ENCODE measurements around the gene RRBP1.

Gene RRBP1

DNA sequence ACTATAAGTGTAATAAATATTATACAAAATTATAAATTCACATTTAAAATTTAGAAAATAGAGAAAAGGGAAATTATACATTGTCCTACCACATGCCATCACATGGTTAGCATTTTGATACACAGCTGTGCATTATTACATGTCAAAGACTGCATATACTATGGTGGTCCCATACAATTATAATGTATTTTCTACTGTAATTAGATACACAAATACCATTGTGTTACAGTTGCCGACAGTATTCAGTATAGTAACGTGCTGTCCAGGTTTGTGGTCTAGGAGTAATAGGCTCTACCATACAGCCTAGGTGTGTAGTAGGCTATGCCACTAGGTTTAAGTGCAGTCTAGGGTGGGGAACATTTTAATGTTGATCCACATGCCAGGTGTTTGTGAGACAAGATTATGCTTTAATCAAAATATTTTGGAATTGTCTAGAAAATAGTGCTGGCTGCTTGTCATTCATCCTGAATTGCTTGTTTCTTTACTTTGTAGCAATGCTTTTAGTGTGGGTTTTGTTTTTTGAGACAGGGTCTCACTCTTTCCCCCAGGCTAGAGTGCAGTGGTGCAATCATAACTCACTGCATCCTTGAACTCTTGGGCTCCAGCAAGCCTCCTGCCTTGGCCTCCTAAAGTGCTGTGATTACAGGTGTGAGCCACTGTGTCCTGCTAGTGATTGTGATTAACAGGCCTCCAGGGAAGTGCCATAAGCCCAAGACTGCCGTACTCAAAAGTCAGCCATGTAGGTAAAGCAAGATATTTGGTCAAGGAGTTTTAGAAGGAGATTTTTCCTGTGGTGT is 73.1 kb downstream of the RRBP1 start:
- no peak for DNase-seq

DNA sequence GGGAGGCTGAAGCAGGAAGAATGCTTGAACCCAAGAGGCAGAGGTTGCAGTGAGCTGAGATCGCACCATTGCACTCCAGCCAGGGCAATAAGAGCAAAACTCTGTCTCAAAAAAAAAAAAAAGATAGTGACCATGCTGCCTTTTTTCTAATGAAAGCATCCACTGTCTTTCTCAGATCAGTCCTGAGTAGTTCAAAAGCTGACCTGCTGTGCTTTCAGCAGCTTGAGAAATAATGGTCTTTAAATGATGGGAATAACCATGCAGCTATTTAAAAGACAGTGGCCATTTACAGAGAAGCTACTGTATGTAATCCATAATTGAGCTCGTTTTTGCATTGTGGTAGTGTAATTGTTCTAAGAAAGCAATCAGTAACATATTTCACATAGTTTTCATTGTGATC is 76.0 kb downstream of the RRBP1 start:
- no peak for DNase-seq

DNA sequence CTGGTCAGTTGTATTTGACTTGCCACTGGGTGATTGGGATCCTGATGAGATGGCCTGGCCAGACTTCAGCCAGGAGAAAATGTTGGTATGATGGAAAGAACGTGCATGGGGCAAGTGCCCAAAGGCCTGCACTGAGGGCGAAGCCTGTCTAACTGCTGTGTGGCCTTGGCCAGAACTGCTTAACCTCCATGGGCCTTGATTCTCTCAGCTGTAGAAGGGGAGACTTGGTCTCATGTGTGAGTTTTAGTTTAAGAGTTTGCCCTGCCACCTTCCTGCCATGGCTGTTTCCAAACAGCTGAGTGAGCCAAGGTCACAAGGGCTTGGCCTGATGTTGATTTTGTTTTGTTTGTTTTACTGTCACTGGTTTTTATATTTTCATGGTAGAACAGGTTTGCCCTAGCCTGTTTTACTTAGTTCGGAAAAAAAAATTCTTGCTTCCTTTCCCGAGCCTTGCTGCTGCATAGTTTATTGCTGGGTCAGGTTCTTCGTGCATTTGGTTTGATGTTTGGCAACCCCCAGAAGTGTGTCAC is 76.8 kb downstream of the RRBP1 start:
- no peak for DNase-seq

DNA sequence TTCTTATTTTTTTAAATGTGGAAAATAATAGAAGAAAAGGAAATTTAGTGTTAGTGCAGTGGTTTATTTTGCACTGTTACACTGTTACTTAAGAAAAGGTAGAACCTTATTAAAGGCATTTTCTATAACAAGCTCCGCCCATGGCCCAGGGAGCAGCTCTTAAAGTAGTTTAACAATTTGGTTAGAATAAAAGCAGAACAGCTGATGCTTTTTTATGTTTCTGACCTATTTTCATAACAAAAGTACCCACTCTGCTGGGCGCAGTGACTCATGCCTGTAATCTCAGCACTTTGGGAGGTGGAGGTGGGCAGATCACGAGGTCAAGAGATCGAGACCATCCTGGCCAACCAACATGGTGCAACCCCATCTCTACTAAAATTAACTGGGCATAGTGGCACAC is 79.5 kb downstream of the RRBP1 start:
- no peak for DNase-seq

DNA sequence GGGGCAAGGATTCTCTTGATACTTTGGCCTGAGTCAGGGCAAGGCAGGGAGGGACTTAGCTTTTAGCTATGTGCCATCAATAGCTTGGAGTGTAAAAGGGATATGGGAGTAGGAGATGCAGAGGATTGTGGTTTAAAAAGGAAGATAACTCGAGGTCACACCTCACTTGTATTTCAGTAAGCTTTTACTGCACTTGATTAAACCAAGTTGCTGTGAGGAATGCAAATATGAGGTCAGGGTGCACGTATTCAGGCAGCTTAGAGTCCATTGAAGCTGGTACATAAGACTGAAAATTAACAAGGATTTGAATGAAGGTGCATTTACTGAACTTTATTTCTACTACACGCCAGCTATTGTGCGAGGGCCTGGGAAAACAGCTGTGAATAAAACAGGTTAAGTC is 80.1 kb downstream of the RRBP1 start:
- no peak for DNase-seq

DNA sequence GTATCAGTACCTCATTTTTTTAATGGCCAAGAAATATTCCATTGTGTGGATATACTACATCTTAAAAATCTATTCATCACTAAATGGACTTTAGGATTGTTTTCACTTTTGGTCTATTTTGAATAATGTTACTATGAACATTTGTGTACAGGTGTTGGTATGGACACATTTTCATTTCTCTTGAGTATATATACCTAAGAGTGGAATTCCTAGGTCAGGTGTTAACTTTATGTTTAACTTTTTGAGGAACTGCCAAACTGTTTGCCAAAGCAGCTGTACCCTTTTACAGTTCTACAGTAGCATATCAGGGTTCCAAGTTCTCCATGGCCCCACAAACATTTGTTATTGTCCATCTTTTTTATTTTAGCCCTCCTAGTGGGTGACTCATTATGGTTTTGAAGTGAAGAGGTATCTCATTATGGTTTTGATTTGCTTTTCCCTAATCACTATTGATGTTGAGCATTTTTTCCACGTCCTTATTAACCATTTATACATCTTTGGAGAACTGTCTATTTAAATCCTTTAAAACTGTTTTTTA is 84.0 kb downstream of the RRBP1 start:
- DNase-seq = no peak

DNA sequence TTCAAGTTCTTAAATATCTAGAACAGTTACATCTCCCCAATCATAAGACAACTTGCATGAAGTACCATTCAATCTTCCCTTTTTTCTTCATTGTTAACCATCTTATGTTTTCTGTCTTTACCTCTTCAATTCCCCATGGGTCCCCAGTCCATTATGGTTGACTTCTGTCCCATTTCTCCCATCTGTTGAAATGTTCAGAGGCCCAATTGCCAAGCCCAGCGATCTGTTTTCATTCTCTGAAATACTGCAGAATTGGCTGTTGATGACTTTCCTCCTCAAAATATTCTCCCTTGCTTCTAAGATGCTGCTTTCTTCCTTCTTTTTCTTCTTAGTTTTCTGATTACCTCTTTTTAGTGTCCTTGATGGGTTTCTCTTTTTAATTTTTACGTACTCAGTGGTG is 86.2 kb downstream of the RRBP1 start:
- DNase-seq = no peak

DNA sequence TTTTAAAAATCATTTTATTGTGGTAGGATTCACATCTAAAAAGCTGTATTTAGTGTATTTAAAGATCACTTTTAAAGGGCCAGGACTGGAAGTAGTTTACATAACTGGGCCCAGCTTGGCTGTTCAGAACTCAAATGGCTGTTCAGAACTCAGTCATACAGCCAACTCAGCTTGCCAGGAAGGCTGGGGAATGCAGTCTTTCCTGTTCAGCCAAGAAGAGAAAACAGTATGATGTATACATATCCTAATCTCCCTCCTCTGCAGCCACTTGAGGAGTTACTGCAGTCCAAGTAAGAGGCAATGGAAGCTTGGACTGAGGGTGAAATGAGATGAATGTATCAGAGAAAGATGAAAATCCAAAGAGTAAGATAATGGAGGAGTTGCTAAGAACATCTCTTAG is 87.6 kb downstream of the RRBP1 start:
- no peak for DNase-seq

DNA sequence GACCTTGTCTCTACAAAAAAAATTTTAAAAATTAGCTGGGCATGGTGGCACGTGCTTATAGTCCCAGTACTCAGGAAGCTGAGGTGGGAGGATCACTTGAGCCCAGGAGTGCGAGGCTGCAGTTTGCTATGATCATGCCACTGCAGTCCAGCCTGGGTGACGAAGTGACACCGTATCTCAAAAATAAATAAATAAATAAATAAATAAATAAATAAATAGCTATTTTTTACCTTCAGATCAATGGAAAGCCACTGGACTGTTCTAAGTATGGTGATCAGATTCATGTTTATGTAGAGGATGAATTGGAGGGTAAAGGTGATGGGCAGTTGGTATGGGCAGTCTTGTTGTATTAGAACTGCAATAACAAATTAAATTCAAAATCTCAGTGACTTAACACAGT is 88.1 kb downstream of the RRBP1 start:
- DNase-seq = no peak

DNA sequence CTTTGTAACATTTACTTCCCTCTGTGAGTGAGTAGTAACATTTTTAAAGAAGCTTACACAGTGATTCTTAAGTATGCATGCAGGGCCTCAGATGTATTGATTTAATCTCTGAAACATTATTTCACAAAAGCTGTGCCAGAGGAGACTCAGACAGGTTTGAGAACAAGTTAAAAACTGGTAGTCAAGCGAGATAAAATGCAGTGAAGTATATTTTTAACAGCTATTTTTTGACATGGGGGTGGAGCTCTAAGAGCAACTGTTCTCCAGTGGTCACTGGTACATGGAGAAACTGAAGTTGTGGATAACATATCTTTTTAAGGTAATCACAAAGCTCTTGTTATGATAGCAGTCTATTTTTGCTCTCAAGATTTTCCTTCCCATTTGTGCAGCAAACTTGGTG is 91.8 kb downstream of the RRBP1 start:
- DNase-seq = no peak

DNA sequence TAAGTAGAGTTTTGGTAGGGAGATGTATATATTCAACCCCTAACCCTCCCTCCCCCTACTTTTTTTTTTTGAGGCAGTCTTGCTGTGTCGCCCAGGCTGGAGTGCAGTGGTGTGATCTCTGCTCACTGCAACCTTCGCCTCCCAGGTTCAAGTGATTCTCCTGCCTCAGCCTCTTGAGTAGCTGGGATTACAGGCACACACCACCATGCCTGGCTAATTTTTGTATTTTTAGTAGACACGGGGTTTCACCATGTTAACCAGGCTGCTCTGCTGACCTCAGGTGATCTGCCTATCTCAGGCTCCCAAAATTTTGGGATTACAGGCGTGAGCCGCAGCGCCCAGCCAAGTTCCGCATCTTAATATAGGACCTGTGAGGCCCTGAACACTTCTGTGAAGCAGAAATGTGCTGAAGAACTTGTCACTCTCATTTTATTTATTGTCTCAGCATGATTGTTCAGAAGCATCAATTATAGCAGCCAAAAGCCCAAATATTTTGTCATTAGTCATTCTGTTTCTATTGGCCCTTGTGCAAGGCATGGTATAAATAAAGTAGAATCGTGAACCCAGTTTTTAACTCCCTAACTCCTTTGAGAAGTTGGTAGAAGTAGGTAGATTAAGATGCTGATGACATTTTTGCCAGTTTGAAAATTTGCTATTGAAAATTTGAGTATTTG is 92.7 kb downstream of the RRBP1 start:
- DNase-seq = no peak

DNA sequence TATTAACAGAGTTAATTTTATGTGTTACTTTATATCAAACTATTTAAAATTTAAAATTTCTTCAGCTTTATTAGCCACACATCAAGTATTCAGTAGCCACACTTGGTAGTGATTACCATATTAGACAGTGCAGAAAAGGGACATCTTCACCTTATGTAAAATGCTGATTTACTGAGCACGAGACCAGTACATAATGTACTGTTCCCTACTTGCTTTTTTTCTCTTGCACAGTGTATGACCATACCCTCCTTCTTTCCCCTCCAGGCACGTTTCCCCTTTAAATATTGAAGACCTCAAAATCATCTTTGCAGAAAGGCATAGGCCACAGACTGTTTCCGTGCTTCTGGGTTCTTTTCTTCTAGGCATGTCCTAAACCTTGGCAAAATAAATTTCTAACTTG is 94.2 kb downstream of the RRBP1 start:
- DNase-seq = no peak

DNA sequence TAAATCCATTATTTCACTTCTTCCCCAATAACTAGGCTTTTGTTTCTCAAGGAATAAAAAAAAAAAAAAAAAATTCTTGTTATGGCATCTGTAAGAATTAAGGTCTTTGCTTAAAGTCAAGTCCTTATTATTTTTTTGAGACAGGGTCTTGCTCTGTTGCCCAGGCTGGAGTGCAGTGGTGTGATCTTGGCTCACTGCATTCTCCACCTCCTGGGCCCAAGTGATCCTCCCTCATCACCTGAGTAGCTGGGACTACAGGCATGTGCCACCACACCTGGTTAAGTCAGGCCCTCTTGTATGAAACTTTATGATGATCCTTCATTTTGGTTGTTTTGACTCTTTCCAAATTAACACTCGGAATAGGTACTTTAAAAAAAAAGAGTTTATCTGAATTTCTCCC is 94.9 kb downstream of the RRBP1 start:
- no peak for DNase-seq

DNA sequence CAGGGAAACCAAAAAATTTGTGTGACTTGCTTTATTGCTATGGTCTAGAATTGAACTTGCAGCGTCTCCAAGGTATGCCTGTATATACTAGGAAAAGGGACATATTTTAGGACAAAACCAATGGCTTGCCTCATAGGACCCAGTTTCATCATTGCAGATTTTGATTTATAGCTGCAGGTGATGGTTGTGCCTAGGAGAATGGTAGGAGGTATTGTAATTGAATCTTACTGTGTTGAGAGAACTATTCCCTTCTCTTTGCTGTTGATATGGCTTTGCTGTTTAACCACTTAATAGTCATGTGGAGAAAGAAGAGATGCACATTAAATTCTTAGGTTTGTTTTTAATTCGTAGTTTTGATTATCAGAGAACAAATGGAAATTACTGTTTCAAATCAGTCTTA is 95.8 kb downstream of the RRBP1 start:
- no peak for DNase-seq

DNA sequence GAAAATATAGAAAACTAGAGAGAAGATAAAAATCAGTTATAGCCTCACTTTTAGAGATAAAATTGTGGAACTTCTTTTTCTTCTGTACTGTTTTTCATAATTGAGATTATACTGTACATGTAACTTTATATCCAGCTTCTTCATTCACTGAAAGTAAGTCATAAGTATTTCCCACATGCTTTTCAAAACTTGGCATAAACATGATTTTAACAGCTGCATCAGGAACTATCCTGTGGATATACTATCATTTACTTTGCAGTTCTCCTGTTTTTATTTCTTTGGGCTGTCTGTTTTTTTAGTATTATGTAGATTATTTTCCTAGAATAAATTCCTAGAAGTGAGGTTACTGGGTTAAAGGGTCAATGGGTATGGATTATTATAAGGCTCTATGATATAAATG is 97.4 kb downstream of the RRBP1 start:
- no peak for DNase-seq

DNA sequence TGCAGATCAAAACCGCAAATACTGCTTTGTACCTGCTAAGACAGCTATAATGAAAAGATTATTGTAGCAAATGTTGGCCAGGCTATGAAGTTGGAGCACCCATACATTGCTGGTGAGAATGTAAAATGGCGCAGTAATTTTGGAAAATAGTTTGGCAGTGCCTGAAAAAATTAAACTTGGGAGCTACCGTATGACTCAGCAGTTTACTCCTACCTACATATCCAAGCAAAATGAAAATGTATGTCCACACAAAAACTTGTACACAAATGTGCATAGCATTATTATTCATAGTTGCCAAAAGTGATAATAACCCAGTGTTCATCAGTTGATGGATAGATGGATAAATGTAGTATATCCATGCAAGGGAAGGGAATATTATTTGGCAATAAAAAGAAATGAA is 98.9 kb downstream of the RRBP1 start:
- DNase-seq = no peak

DNA sequence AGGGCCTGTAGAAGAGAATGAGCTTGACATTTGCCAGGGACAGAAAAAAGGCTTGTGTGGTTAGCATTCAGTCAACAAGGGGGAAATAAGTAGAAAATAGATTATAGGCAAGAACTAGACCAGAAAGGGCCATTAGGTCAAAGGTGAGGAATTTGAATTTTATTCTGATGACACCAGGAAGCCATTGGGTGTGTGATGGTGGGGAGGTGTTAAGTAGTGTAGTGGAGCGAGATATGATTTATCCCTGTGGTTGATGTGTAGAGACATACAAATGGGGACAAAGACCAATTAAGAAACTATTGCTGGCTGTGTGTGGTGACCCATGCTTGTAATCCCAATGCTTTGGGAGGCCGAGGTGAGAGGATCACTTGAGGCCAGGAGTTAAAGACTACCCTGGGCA is 101.1 kb downstream of the RRBP1 start:
- DNase-seq = no peak

DNA sequence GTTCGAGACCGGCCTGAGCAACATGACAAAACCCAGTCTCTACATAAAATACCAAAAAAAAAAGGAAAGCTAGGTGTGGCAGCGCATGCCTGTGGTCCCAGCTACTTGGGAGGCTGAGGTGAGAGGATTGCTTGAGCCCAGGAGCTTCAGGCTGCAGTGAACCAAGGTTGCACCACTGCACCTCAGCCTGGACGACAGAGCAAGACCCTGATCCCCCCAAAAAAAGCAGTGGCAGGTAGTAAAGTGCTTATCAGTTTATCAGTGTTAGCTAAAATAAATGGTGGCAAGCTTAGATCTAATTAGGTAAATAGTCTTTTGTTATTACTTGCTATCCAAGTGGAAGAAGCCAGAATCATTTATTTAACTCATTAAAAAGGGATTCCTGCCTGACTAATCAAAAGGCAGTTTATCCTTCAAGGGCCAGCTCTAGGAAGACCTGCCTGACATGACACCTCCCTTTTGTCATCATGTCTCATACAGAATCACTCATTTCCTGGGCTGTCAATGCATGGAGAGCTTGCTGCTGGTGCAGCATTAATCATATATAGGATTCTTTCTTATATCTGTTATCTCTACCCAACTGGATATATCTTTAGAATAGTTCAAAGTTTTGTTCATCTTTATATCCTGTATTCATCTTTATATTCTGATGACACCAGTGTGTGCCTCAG is 102.5 kb downstream of the RRBP1 start:
- no peak for DNase-seq

DNA sequence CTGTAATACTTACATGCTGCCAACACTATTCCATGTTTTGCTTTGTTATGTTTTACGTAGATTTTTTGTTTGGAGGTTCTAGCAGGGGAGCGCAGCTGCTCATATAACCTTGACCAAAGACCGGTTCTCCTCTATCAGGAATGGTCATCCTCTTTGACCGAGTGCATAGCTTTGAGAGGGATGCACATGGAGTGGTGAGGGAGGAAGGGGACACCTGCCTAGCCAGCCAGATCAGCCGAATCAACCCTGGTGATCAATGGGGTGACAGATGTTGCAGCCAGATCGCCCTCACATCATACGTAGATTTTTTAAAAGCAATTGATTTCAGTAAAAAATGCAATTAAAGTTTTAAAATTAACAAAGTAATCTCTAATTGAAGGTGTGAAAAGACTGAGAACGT is 105.8 kb downstream of the RRBP1 start:
- no peak for DNase-seq

DNA sequence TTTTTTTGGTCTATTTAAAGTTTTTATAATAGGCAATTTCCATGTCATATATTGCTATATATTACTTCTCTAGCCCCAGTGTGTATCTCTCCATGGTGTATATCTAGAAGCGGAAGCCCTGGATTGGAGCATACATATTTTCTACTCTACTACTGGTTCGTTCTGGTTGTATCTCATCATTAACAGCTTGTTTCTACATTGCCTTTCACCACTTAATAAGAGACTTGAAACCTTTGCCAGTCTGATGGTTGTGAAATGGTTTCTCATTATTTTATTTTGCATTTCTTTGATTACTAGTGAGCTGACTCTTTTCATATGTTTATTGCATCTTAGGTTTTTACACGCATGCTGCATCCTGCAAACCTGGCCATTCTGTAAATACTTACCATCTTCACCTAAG is 108.6 kb downstream of the RRBP1 start:
- DNase-seq = no peak

DNA sequence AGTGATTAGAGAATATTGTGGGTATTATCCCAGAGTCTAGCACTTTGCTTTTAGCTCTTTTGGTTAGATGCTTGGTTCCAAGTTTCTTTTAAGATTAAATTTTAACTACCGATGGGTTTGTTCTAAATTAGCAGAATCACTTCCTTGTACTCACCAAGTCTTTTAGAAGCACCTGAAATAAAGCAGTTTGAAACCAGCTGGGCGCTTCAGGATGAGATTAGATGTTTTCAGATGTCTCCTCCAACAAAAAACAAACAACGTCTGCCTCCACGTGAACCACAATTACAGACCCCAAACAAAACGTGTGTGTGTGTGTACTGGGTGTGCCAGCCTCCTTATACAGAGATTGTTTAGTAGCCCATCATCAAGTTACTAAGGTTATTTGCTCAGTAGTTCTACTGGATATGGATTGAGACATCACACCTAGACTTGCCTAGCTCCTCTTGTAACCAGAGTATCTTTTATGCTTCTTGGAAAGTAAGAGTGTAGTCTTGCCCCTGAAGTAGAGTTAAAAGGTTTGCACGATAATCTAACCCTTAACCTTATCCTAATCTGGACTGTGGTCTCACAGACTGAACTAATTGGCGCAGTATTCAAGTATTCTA is 109.9 kb downstream of the RRBP1 start:
- DNase-seq = no peak

DNA sequence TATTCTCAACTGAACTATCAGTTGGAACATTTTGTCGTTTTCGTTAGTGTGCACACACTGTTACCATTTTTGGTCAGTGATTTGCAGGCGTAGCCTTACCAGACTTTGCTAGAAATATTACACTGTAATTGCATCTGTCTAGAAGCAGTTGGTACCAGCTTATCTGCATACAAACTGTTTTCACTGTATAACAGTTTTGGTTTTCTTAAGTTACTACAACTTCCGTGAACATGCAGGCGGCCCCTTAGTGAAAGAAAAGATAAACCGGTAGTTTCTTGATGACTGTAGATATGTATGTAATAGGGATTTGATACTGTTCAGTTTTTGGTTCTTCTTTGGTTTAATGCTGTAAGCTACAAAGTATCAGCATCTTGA is 110.9 kb downstream of the RRBP1 start:
- DNase-seq = no peak

All from hippocampal formation (tissue), 2 donors.